Measurements from ENCODE around the gene RAB22A. TPM values are rescaled to one million over a fixed set of nuclear protein-coding genes. Genes with fewer than 3 reads are reported as not detected.
A peak's percentile ranks its signal among the peaks of the same experiment; 100 is the strongest.

RAB22A gene
- total RNA-seq, 1 donor from 2014 or later, result 15.5 TPM

- Mint-ChIP-seq H3K27me3 (ENCODE audit: low read depth) (no peaks in the 10 kb centered on the region), H3K9me3 (no peaks in the 10 kb centered on the region), H3K4me1 (peaks cover 4% of the 10 kb centered on the region), H3K4me3 (no peak overlapping the region), H3K36me3 (ENCODE audit: low read depth) (no peaks in the 10 kb centered on the region), H3K27ac (ENCODE audit: unreplicated experiment) (no peak overlapping the region)
- TF ChIP-seq, protein P1, sequence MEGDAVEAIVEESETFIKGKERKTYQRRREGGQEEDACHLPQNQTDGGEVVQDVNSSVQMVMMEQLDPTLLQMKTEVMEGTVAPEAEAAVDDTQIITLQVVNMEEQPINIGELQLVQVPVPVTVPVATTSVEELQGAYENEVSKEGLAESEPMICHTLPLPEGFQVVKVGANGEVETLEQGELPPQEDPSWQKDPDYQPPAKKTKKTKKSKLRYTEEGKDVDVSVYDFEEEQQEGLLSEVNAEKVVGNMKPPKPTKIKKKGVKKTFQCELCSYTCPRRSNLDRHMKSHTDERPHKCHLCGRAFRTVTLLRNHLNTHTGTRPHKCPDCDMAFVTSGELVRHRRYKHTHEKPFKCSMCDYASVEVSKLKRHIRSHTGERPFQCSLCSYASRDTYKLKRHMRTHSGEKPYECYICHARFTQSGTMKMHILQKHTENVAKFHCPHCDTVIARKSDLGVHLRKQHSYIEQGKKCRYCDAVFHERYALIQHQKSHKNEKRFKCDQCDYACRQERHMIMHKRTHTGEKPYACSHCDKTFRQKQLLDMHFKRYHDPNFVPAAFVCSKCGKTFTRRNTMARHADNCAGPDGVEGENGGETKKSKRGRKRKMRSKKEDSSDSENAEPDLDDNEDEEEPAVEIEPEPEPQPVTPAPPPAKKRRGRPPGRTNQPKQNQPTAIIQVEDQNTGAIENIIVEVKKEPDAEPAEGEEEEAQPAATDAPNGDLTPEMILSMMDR (conservative IDR thresholded peaks at IDR 0.05), result no peak
- no peak for DNase-seq (ENCODE audit: low read depth, low spot score)
Observed at GRCh38 chr20:58305061-58305460, 4.5 kb upstream of the RAB22A start.

DNA sequence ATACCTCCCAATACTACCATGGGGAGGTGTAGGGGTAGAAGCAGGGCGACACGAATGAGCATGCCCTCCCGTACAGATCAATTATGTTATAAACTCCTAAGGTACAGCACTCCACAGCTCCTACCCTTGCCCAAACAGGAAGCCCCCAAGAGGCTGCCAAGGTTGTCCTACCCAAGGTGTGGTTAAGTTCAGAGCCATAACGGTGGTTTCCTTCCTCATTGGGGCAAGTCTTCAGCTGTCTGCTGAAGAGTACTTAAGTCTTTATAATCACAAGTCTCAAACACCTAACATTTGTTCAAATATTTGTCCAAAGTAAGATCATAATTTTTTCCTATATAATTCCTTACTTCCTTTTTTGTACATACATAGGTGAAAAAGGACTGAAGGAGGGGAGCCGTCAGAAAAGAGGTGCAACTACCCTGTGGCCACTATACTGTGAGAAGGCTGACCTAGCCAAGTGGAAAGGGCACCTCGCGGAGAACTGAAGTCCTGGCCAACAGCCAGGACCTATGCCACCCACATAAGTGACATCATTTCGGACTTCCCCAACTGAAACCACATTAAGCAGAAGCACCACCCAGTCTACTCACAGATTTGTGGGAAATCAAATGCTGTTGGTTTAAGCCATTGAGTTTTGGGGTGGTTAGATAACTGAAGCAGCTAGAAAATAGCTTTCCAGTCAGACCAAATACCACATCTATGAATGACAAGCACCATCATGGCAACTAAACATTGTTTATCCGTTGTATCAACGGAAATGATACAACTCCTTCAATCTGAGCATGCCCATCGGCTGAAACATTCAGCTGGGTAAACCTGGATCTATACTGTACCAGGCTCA lies 2.9 kb upstream of the RAB22A start:
- TF ChIP-seq, protein P1 (conservative IDR thresholded peaks at IDR 0.05), result no peak
- Mint-ChIP-seq H3K27ac (ENCODE audit: unreplicated experiment) (no peak overlapping the region), H3K27me3 (ENCODE audit: low read depth) (no peaks in the 10 kb centered on the region), H3K4me1 (peaks cover 14% of the 10 kb centered on the region), H3K36me3 (ENCODE audit: low read depth) (no peaks in the 10 kb centered on the region), H3K9me3 (no peaks in the 10 kb centered on the region), H3K4me3 (peak overlapping the region; percentile 84)
- DNase-seq (ENCODE audit: low read depth, low spot score), result no peak

- peak overlapping the region; percentile 84 for H3K4me3 Mint-ChIP-seq
- H3K27me3 Mint-ChIP-seq (ENCODE audit: low read depth), result no peaks in the 10 kb centered on the region
- DNase-seq (ENCODE audit: low read depth, low spot score), result no peak
- H3K9me3 Mint-ChIP-seq, result no peaks in the 10 kb centered on the region
- no peak overlapping the region for H3K27ac Mint-ChIP-seq (ENCODE audit: unreplicated experiment)
- peaks cover 15% of the 10 kb centered on the region for H3K4me1 Mint-ChIP-seq
- TF ChIP-seq, protein P1 (conservative IDR thresholded peaks at IDR 0.05), result no peak
- no peaks in the 10 kb centered on the region for H3K36me3 Mint-ChIP-seq (ENCODE audit: low read depth)
Observed at GRCh38 chr20:58307270-58307669, 2.2 kb upstream of the RAB22A start.

DNA sequence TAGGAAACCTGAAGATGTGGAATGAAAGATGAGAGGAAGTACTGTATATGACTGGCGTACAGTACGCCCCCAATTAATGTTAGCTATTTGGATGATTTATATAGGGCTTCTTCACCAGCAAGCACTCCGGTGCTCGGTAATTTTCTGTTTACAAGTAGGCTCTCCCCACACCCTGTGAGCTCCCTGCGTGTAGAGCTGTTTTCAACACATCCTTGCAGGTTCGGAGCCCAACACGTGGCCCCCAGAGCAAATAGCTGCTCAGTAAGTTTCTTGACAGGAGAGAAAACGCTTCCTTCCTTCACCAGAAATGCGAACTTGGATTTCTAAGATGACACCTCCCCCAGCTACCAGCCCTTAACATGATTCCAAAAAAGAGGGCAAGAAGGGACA lies 1.2 kb upstream of the RAB22A start:
- TF ChIP-seq, protein P1 (conservative IDR thresholded peaks at IDR 0.05), result no peak
- DNase-seq (ENCODE audit: low read depth, low spot score), result no peak
- Mint-ChIP-seq H3K36me3 (ENCODE audit: low read depth) (peaks cover 2% of the 10 kb centered on the region), H3K9me3 (no peaks in the 10 kb centered on the region), H3K27me3 (ENCODE audit: low read depth) (no peaks in the 10 kb centered on the region), H3K4me3 (peak overlapping the region; percentile 86), H3K27ac (ENCODE audit: unreplicated experiment) (peak overlapping the region; percentile 43), H3K4me1 (peaks cover 16% of the 10 kb centered on the region)

- TF ChIP-seq, protein P1 (conservative IDR thresholded peaks at IDR 0.05), result no peak
- no peaks in the 10 kb centered on the region for H3K9me3 Mint-ChIP-seq
- DNase-seq (ENCODE audit: low read depth, low spot score), result peak; percentile 38
- H3K4me3 Mint-ChIP-seq, result peak overlapping the region; percentile 86
- peaks cover 18% of the 10 kb centered on the region for H3K4me1 Mint-ChIP-seq
- H3K27ac Mint-ChIP-seq (ENCODE audit: unreplicated experiment), result peak overlapping the region; percentile 43
- H3K36me3 Mint-ChIP-seq (ENCODE audit: low read depth), result peaks cover 5% of the 10 kb centered on the region
- no peaks in the 10 kb centered on the region for H3K27me3 Mint-ChIP-seq (ENCODE audit: low read depth)
Observed at GRCh38 chr20:58308680-58309527, 611 bp upstream of the RAB22A start.
